Smooth muscle cell (in vitro differentiated cells): ENCODE data around the gene SLC39A7. TPM values are rescaled to one million over a fixed set of nuclear protein-coding genes. Genes with fewer than 3 reads are reported as not detected.

Experiments
- DNase-seq: peaks from one replicate; lab custom pipeline; 2025; ENCODE audit not compliant: unreplicated experiment; lab: John Stamatoyannopoulos, UW
- H2AFZ ChIP-seq: fragments of 200-600 bp; sonication (generic); 2 replicates; pipeline ENCODE4 v1.6.0; 2016; ENCODE audit warnings: antibody characterized with exemption, low read depth, mild to moderate bottlenecking
- H3F3A ChIP-seq: fragments of 200-600 bp; sonication (generic); 2 replicates; pipeline ENCODE4 v1.6.0; 2017; ENCODE audit warnings: antibody characterized with exemption, low read depth
- H3K27ac ChIP-seq: fragments of 200-600 bp; sonication (generic); 2 replicates; pipeline ENCODE4 v1.5.1; 2016; ENCODE audit warnings: low read depth, mild to moderate bottlenecking
- H3K27me3 ChIP-seq: fragments of 200-600 bp; sonication (generic); 2 replicates; pipeline ENCODE4 v1.6.1; 2016; ENCODE audit warnings: low read depth, mild to moderate bottlenecking
- H3K36me3 ChIP-seq: fragments of 200-600 bp; sonication (generic); 2 replicates; pipeline ENCODE4 v1.5.1; 2016; ENCODE audit warnings: low read depth
- H3K4me1 ChIP-seq: fragments of 200-600 bp; sonication (generic); 2 replicates; pipeline ENCODE4 v1.5.1; 2016; ENCODE audit warnings: low read depth
- H3K4me2 ChIP-seq: fragments of 200-600 bp; sonication (generic); 2 replicates; pipeline ENCODE4 v1.6.0; 2016; ENCODE audit warnings: mild to moderate bottlenecking
- H3K4me3 ChIP-seq: fragments of 200-600 bp; sonication (generic); 2 replicates; pipeline ENCODE4 v1.5.1; 2016; ENCODE audit warnings: mild to moderate bottlenecking
- H3K79me2 ChIP-seq: fragments of 200-600 bp; sonication (generic); 2 replicates; pipeline ENCODE4 v1.6.0; 2016; ENCODE audit warnings: low read depth, mild to moderate bottlenecking
- H3K9ac ChIP-seq: fragments of 200-600 bp; sonication (generic); 2 replicates; pipeline ENCODE4 v1.6.0; 2016; ENCODE audit warnings: low read depth
- H3K9me3 ChIP-seq: fragments of 200-600 bp; sonication (generic); replicated peaks from 2 replicates; pipeline ENCODE4 v1.5.1; 2016; ENCODE audit warnings: low read depth
- H4K20me1 ChIP-seq: fragments of 200-600 bp; sonication (generic); 2 replicates; pipeline ENCODE4 v1.6.0; 2016; ENCODE audit warnings: low read depth
- CTCF ChIP-seq: fragments of 200-600 bp; sonication (generic); IDR thresholded peaks from 2 replicates; pipeline ENCODE4 v1.5.1; 2017; ENCODE audit warnings: borderline replicate concordance, mild to moderate bottlenecking, antibody characterized with exemption; ENCODE audit not compliant: insufficient read depth, poor library complexity, severe bottlenecking
- WGBS: methylation state at CpG from one replicate; pipeline ENCODE4 v1.1.7; 2016; ENCODE audit warnings: low lambda C conversion rate; 5-methylcytosine and 5-hydroxymethylcytosine counted together
- polyA plus RNA-seq: library from polyadenylated mRNA; unstranded; fragments of >200 nt; fragmentation: Nextera tagmentation; extraction: Ambion mirVana; gene quantifications from 2 replicates; pipeline ENCODE4 v1.2.1, GENCODE V29; 2016
- total RNA-seq: library from RNA; depleted of rRNA; stranded (reverse); fragments of >200 nt; gene quantifications from 2 replicates; pipeline ENCODE4 v1.2.3, GENCODE V29; 2014

SLC39A7 gene
- total and polyA plus RNA-seq, 2 experiments from 2014 or later = 87.2 to 112 TPM

- 57% methylated on average over 13 of the region's 14 CpGs for WGBS
- no peaks in the 10 kb centered on the region for H3K4me1 ChIP-seq
- no peak for TF ChIP-seq CTCF
These were observed 35.8 kb upstream of the SLC39A7 start for GRCh38 chr6:33164665-33165373.

GRCh38 chr6:33165581-33166258, 34.9 kb upstream of the SLC39A7 start:
- 89% methylated on average over 17 of the region's 17 CpGs for WGBS
- no peaks in the 10 kb centered on the region for H3K79me2 ChIP-seq
- H2AFZ ChIP-seq = no peak overlapping the region
- H3K27ac ChIP-seq = no peak overlapping the region
- no peak overlapping the region for H3K9ac ChIP-seq
- TF ChIP-seq CTCF = no peak
- no peaks in the 10 kb centered on the region for H3K4me1 ChIP-seq
- no peaks in the 10 kb centered on the region for H4K20me1 ChIP-seq
- no peaks in the 10 kb centered on the region for H3K36me3 ChIP-seq
- H3K27me3 ChIP-seq = no peaks in the 10 kb centered on the region
- no peak for DNase-seq
- H3K9me3 ChIP-seq = no peaks in the 10 kb centered on the region
- H3F3A ChIP-seq = no peaks in the 10 kb centered on the region
- no peak overlapping the region for H3K4me2 ChIP-seq
- no peak overlapping the region for H3K4me3 ChIP-seq

More at GRCh38 chr6:33164665-33165373, 35.8 kb upstream of the SLC39A7 start:
- H3K36me3 ChIP-seq = no peaks in the 10 kb centered on the region
- H3K9me3 ChIP-seq = no peaks in the 10 kb centered on the region
- no peak for DNase-seq
- H3K4me3 ChIP-seq = no peak overlapping the region
- H3K27ac ChIP-seq = no peak overlapping the region
- no peaks in the 10 kb centered on the region for H3K79me2 ChIP-seq
- no peaks in the 10 kb centered on the region for H4K20me1 ChIP-seq
- H3F3A ChIP-seq = no peaks in the 10 kb centered on the region
- no peak overlapping the region for H3K9ac ChIP-seq
- H3K4me2 ChIP-seq = no peak overlapping the region
- no peak overlapping the region for H2AFZ ChIP-seq
- H3K27me3 ChIP-seq = no peaks in the 10 kb centered on the region

- Histone ChIP-seq H3K4me2 (no peak overlapping the region), H3K27me3 (no peaks in the 10 kb centered on the region), H3K27ac (no peak overlapping the region), H4K20me1 (no peaks in the 10 kb centered on the region), H3K9me3 (no peaks in the 10 kb centered on the region), H2AFZ (no peak overlapping the region), H3K36me3 (no peaks in the 10 kb centered on the region), H3K4me1 (no peaks in the 10 kb centered on the region), H3K4me3 (no peak overlapping the region), H3K9ac (no peak overlapping the region), H3K79me2 (no peaks in the 10 kb centered on the region), H3F3A (no peaks in the 10 kb centered on the region)
- 82% methylated on average over 6 of the region's 6 CpGs for WGBS
- DNase-seq = no peak
- no peak for TF ChIP-seq CTCF
These were observed 34.3 kb upstream of the SLC39A7 start for GRCh38 chr6:33166363-33166762.
